Stimulated activated CD4-positive, alpha-beta T cell treated with anti-CD3 and anti-CD28 coated beads, Interleukin-2, amount 100 ng/mL, for 48 hours (primary cell): ENCODE measurements around the gene FSTL3.
"Not testable (repeated sequence)": the region's sequence is repeated elsewhere in the genome, so short reads cannot be mapped to it uniquely, and the experiment has no call there.

Source experiments
- DNase-seq, 2 donors: peaks; one replicate each; pipeline ENCODE4 v3.0.0-alpha.2; 2020

FSTL3 gene

GRCh38 chr19:715347-715746 lies 39.2 kb downstream of the FSTL3 start:
- DNase-seq: no peak

GRCh38 chr19:718251-718951 lies 42.2 kb downstream of the FSTL3 start:
- no peak for DNase-seq

DNA sequence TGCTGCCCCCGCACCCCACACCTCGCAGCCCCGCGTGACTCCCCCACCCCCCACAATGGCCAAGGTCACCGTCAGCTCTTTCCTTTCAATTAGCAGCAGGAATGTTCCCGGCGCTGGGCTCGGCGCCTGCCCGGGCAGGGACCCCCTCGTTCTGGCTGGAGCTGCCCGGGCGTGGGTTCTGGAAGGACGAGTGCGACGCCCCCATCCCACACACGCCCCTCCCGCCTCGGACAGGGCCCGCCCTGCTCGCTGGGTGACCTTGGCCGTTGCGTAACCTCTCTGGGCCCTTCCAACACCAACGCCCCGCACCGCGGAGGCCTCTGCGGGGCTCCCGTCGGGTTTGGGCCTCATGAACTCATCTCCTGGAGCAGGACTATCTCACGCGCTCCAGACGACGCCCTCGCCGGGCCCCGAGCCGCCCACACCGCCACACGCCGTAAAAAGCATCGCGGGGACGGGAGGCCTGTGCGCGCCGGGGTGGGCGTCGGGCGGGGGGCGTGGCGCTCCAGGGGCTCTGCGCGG lies 42.9 kb downstream of the FSTL3 start:
- DNase-seq: no peak

GRCh38 chr19:719636-720344 lies 43.6 kb downstream of the FSTL3 start:
- DNase-seq: no peak

DNA sequence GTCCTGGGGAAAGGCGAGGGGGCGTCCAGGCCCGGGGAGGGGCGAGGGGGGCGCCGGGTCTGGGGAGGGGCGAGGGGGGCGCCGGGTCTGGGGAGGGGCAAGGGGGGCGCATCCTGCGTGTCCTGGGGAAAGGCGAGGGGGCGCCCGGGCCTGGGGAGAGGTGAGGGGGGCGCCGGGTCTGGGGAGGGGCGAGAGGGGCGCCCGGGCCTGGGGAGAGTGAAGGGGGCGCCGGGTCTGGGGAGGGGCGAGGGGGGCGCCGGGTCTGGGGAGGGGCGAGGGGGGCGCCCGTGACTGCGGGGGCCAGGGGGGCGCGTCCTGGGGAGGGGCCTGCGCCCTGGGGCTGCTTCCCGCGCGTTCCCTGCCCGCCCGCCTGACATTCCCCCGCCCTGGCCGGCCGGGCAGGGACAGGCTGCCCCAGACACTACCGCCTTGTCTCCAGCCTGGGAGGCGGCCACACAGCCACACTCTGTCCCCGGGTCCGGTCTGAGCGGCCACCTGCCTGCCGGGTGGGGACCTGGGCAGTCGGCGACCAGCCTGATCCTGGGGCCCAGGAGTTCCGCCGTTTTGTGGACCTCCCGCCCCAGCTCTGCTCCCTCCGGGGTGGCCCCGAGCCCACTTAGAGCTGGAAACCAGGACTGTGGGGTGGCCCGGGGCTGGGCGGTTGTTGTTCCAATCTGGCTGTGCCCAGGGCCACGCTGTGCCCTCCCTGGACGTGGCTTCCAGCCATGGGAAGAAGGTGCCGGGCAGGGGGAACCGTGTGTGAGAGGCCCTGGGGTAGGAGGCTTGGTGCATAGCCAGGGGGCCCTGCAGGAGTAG lies 44.4 kb downstream of the FSTL3 start:
- no peak for DNase-seq

- no peak for DNase-seq
Observed at GRCh38 chr19:722553-723101, 46.4 kb downstream of the FSTL3 start.

DNA sequence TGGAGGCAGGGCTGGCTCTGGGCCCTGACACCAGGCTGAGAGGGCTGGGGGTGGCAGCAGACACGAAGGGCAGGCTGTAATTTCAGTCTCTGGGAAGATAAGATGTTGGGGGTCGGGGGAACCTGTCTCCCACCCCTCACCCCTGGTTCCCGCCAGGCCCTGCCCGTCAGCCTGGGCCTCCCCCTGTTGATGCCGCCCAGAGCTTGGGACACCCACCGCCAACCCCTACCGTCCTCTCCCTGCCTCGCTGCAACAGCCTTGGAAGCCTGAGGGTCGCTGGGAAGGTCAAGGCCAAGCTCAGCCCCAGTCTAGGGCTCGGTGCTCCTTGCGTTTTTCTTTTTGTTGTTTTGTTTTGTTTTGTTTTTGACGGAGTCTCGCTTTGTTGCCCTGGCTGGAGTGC lies 47.1 kb downstream of the FSTL3 start:
- no peak for DNase-seq

GRCh38 chr19:723714-724113 lies 47.5 kb downstream of the FSTL3 start:
- DNase-seq: no peak

- DNase-seq: no peak
Observed at GRCh38 chr19:725461-726089, 49.4 kb downstream of the FSTL3 start.

DNA sequence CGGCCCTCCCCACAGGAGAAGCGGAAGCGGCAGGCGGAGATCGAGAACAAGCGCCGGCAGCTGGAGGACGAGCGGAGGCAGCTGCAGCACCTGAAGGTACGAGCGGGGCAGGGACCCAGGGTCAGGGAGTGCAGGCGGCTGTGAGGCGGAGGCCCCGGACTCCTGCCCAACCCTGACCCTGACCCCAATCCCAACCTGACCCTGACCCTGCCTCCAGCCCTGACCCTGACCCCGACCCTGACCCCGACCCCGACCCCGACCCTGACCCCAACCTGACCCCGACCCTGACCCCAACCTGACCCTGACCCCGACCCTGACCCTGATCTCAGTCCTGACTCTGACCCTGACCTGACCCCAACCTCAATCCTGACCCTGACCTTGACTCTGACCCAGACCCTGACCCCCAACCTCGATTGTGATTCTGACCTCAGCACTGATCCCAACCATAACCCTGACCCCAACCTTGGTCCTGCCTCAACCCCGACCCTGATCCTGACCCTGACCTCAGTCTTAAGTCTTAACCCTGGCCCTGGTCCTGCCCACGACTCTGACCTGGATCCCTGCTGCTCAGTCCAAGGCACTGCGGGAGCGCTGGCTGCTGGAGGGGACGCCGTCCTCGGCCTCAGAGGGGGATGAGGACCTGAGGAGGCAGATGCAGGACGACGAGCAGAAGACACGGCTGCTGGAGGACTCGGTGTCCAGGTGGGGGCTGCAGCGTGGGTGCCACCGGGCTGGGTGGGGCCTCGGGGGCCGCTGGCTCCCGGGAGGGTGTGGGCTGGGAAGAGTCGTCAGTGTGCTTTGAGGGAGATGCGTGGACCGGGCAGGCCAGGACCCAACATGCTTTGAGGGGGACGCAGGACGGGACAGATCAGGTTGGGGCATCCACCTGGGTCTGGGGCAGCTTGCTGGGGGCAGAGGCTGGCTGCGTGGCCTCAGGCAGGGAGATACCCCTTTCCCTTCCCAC lies 51.1 kb downstream of the FSTL3 start:
- no peak for DNase-seq

DNA sequence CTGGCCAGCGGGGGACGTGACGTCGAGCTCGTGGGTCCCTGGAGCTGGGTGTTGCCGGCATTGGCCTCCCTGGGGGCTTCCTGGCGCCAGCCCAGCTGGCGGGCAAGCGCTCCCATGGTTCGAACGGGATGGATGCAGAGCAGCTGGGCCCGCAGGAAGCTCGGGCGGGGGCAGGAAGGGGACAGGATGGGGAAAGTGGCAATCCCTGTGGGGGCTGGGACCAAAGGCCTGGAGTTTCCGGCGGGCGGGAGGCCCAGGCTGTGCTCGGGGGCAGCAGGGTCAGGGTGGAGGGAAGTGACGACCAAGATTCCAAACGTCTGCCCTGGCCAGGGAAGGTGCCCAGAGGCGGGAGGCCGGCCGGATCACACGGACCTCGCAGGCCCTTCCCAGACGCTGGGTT lies 51.8 kb downstream of the FSTL3 start:
- DNase-seq: no peak

DNA sequence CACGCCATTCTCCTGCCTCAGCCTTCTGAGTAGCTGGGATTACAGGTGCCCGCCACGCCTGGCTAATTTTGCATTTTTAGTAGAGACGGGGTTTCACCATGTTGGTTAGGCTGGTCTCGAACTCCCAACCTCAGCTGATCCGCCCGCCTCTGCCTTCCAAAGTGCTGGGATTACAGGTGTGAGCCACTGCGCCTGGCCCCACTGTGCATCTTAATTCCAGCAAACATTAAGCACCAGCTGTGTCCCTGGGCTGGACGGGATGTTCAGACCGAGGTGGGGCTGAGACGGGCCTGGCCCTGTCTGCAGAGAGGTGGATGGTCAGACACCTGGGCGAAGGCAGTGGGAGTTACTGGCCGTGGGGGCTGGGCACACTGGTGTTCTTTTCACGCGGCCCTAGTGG lies 53.4 kb downstream of the FSTL3 start:
- not testable (repeated sequence) for DNase-seq

GRCh38 chr19:729965-730668 lies 53.9 kb downstream of the FSTL3 start:
- DNase-seq: no peak

DNA sequence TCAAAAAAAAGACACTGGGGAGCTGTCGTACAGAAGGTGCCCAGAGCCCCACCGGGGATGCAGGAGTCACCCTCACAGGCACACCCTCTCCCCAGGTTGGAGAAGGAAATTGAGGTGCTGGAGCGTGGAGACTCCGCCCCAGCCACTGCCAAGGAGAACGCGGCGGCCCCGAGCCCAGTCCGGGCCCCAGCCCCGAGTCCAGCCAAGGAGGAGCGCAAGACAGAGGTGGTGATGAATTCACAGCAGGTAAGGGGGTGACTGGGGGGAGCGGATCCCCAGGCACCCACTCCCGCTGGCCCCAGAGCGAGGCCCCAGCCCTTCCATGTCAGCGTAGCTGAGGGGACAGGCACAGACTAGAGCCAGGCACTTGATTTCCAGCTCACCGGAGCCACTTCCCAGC lies 54.8 kb downstream of the FSTL3 start:
- no peak for DNase-seq

DNA sequence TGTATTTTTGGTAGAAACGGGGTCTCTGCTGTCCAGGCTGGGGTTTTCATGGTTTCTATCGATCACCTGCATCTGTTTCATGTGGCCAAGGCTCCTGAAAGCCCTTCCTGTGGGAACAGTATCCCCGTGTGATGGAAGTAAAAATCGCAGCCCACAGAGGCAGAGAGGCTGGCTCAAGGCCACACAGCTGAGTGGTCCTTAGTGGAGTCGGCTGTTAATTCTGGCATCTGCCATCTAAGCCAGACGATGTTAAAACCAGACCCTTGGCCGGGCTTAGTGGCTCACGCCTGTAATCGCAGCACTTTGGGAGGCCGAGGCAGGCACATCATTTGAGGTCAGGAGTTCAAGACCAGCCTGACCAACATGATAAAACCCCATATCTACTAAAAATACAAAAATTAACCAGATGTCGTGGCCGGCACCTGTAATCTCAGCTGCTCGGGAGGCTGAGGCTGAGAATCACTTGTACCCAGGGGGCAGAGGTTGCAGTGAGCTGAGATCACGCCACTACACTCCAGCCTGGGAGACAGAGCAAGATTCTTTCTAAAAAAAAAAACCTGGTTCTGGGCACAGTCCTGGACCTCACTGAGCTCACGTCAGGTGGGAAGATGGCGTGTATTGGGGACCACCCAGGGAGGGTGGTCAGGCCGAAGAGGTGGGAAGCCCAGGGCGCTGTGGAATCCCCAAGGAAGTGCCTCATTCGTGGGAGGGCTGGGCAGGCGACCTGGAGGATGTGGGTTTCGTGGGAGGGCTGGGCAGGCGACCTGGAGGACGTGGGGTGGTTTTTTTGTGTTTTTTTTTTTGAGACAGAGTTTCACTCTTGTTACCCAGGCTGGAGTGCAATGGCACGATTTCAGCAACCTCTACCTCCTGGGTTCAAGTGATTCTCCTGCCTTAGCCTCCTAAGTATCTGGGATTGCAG lies 56.2 kb downstream of the FSTL3 start:
- DNase-seq: no peak
